Activated T-cell treated with anti-CD3 and anti-CD28 coated beads for 48 hours (primary cell): Measurements from ENCODE around the gene ADAMTS18.

ENCODE experiments used
- DNase-seq: peaks from one replicate; pipeline ENCODE4 v3.0.0-alpha.2; 2020; ENCODE audit warnings: low read depth

ADAMTS18 gene

GRCh38 chr16:77393955-77394354, 40.9 kb downstream of the ADAMTS18 start:
- no peak for DNase-seq

GRCh38 chr16:77387815-77388209, 47.0 kb downstream of the ADAMTS18 start:
- no peak for DNase-seq

- DNase-seq = no peak
These were observed 47.7 kb downstream of the ADAMTS18 start for GRCh38 chr16:77386831-77387814.

- DNase-seq = no peak
These were observed 49.4 kb downstream of the ADAMTS18 start for GRCh38 chr16:77385481-77385880.

GRCh38 chr16:77383606-77384187, 51.1 kb downstream of the ADAMTS18 start:
- no peak for DNase-seq

- DNase-seq = peak; percentile 12
These were observed 58.5 kb downstream of the ADAMTS18 start for GRCh38 chr16:77376358-77376757.

- DNase-seq = no peak
These were observed 59.4 kb downstream of the ADAMTS18 start for GRCh38 chr16:77375396-77375795.

GRCh38 chr16:77374384-77374783, 60.5 kb downstream of the ADAMTS18 start:
- DNase-seq = no peak

- no peak for DNase-seq
These were observed 61.1 kb downstream of the ADAMTS18 start for GRCh38 chr16:77373726-77374125.

- no peak for DNase-seq
These were observed 70.1 kb downstream of the ADAMTS18 start for GRCh38 chr16:77364770-77365169.

- no peak for DNase-seq
These were observed 75.8 kb downstream of the ADAMTS18 start for GRCh38 chr16:77359065-77359502.

GRCh38 chr16:77353587-77354263, 81.1 kb downstream of the ADAMTS18 start:
- DNase-seq = no peak

- no peak for DNase-seq
These were observed 90.5 kb downstream of the ADAMTS18 start for GRCh38 chr16:77344341-77344740.

- no peak for DNase-seq
These were observed 98.2 kb downstream of the ADAMTS18 start for GRCh38 chr16:77336637-77337036.

GRCh38 chr16:77335652-77336234, 99.1 kb downstream of the ADAMTS18 start:
- DNase-seq = no peak

GRCh38 chr16:77332792-77333191, 102.0 kb downstream of the ADAMTS18 start:
- no peak for DNase-seq

GRCh38 chr16:77331802-77332586, 102.8 kb downstream of the ADAMTS18 start:
- no peak for DNase-seq

GRCh38 chr16:77331043-77331442, 103.8 kb downstream of the ADAMTS18 start:
- DNase-seq = no peak

- DNase-seq = no peak
These were observed 104.3 kb downstream of the ADAMTS18 start for GRCh38 chr16:77330332-77331042.

- no peak for DNase-seq
These were observed 106.1 kb downstream of the ADAMTS18 start for GRCh38 chr16:77328768-77329167.

GRCh38 chr16:77328274-77328673, 106.6 kb downstream of the ADAMTS18 start:
- DNase-seq = no peak
